HG03280 (cell line): ENCODE data around the gene SLC6A20.

ENCODE experiments used
- ATAC-seq: cut with Tn5 transposase; IDR thresholded peaks from one replicate; pipeline ENCODE4 v1.9.1; 2021; ENCODE audit warnings: mild to moderate bottlenecking, moderate library complexity; ENCODE audit not compliant: unreplicated experiment

Gene SLC6A20

DNA sequence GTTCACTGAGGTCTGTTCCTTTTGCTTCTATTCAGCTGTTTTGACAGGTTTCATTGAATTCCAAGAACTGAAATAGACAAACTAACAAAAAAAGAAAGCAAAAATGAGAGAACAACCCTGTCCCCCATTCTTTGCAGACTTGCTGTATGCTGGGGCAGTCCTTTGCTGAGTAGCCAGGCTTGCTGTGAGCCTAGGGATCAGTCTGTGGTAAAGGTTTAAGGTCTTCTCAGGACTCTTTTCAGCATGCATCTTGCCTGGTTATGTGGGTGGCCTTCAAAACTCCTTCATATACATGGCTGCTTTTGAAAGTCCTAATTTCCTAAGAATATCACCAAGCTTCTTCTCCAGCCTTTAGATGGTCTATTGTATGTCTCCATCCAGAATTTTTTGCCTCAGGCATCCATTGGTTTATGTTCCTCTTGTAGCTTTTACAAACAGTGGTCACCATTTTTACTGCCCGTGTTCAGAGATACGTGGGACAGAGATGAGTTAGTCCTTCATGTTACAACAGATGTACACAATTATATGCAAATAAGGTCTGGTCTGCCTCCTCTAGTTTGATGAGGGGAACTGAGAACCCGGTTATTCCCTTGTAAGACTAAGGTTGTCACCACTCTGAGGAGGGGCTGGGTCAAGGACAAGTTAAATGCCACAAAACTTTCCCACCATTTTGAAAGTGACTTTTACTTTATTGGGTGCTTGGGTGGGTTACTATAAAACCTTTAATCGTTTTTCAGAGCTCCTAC, 65.8 kb downstream of the SLC6A20 start:
- no peak for ATAC-seq

DNA sequence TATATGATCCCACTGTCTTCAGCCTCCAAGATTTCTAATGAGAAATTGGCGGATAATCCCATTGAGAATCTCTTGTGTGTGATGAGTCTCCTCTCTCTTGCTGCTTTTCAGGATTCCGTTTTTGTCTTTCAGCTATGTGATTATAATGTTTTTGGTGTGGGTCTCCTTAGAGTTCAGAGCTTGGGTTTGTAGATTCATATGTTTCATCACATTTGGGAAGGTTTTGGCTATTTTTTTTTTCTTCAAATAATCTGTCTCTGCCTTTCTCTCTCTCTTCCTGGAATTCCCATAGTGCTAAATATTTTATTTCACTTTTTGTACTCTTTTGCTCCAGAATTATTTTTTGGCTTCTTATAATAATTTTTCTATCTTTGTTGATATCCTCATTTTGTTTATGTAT, 66.7 kb downstream of the SLC6A20 start:
- ATAC-seq: no peak

DNA sequence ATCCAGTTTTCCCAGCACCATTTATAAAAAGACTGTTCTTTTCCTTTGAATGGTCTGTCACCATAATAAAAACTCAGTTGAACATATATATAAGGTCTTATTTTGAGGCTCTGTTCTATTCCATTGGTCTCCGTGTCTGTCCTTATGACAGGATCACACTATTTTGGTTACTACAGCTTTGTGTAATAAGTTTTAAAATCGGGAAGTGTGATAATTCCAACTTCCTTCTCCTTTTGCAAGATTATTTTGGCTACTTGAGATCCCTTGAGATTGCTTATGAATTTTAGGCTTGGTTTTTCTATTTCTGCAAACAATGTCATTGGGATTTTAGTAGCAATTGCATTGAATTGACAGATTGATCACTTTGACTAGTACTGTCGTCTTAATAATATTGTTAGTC, 71.4 kb downstream of the SLC6A20 start:
- ATAC-seq: no peak

DNA sequence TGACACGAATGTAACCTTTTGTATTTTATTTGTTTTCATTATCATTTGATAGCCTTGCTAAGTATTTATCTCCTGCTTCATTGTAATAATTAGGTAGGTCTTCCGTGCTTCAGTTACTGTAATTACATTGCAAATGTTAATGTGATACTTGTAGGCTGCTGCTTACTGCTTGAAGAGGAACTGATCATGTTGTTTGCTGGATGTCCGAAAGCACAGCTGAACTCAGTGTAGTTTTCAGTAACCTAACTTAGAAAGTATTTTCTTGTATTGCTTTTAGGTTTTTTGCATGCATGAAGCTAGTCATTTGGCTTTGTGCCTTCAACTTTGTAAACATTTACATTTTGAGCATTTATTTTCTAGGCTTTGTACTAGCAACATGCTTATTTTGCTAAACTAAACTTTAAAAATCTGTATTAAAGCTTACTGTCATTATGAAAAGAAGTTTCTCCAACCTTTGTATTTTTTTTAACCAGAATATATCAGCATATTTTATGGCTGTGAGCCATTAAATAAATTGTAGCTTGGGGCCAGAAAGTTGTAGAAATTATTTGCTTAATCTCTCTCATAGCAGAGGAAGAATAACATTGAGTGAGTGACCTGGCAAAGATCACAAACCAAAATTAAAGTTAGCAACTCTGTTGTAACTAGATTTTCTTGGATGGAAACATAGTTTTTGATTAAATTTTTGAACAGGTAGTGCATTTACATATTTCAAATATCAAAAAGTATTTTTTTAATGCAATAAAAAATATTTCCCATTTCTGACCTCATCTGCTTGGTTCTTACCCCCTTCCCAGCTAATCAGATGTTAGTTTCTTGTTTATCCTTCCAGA, 76.5 kb downstream of the SLC6A20 start:
- ATAC-seq: no peak

DNA sequence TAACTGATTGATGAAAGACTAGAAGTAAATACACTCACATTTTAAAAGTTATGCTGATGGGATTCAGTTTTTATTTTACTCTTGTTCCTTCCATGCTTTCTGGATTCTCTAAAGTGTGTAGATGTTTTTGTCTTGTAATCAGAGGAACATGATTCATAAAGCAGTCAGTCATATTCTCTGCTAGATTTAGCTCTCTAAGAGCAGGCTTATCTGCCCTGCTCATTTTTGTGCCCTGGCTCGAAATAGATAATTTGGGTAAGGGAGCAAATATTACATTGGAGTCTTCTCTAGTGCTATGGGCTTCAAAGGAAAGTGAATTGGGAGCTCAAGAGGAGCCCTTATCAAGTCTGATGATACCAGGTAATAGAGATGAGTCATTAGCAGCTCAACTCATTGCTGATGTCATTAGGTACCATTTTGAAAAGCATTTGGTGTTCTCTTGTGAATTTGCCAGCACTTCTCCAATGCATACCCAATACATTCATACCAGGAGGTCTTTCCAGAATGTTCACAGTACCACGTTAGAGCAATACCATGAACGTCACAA, 79.5 kb downstream of the SLC6A20 start:
- ATAC-seq: no peak

DNA sequence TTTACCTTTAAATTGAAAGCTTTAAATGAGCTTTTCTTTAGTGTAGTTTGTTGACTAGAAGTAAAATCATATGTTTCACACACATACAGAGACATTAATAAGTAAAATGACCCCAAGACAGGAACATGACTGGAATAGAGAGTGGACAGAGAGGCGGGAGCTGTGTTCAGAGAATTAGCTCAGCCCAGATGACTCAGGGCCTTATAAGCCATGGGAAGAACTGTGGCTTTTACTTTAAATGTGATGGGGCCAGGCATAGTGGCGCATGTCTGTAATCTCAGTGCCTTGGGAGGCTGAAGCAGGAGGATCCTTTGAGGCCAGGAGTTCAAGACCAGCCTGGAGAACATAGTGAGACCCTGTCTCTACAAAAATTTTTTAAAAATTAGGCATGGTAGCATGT, 80.4 kb downstream of the SLC6A20 start:
- no peak for ATAC-seq

DNA sequence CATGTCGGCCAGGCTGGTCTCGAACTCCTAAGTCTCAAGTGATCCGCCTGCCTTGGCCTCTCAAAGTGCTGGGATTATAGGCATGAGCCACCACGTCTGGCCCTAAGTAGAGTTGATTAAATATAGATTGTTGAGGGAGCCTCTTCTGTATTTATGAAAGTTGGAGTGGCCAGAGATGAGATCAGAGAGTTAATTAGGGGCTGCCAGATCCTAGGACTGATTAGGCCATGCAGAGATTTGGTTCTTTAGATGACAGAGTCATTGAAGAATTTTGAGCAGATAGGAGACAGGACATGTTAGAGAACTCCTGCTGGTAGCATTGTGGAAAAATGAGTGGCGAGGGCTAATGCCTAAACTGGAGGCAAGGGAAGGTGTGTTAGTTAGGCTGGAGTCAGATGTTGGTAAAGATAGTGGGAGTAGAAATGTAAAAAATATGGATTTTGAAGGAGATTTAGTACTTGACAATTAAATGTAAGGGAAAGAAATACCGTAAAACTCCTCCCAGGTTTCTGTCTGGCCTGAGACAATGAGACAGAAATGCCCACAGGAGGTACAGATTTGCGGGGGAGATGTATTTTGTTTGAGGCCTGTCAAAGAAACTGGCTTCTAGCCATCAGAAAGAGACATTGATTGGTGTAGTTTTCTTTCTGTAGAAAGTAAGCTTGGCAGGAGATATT, 83.8 kb downstream of the SLC6A20 start:
- ATAC-seq: no peak

DNA sequence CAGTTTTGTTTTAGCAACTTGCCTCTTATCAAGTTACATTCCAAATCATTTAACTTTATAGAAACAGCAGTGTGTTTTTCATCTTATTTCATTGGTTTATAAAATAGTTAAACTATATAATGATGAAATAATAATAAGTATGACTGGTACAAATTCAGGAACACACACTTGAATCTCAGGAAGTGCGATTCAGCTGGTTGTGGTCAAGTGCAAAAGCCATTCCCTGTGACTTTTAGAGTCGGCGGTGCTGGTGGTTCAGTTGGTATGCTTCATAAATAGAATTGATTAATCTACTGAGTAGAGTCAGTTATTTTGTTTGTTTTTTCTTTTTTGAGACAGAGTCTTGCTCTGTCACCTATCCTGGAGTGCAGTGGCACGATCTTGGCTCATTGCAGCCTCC, 84.4 kb downstream of the SLC6A20 start:
- ATAC-seq: no peak

DNA sequence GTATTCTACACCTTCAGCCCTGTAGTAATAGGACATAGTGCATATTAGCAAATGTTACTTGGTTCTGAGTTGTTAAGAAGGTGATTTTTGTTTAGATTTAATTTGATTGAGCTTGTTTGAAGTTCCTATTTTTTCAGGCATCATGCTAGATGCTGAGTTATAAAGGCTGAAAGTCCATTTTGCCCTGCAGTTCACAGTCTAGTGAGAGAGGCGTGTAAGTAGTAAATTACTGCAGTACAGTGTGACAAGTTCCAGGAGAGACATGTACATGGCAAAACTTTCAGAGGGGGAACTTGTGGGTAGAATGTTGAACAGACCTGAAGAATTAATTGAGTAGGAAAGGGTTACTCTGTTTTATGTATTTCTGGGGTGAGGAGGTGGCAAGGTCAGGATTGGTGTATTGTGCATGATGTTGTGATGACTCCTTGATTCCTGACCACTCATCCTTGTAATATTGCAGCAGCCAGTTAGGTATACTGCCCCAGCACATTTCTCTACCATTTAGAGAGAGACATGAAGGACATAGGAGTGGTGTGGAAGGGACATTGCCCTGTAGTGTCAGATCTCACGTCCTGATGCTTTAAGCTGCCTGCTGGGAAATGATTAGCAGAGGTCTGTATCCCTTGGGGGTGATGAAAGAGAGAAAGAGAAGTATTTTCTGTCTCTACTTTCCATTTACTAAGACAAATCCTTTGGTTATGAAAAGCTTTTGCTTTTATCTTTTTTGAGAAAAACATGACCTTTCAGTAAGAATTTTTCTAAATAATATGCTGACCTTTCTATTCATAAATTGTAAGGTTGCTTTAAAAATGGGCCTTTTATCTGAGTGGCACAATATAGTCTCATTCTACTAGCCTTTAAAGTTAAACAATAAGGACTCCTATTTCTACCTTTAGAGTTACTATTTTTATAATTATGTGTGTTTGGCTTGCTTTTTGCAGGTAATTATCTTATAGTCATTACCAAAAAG, 90.2 kb downstream of the SLC6A20 start:
- ATAC-seq: no peak
